GM12878 (cell line): ENCODE results near the gene LY6G5B. TPM values are rescaled to one million over a fixed set of nuclear protein-coding genes. Genes with fewer than 3 reads are reported as not detected.
A peak's percentile ranks its signal among the peaks of the same experiment; 100 is the strongest.

ENCODE experiments used
- ATF3 ChIP-seq: IDR thresholded peaks from 2 replicates; pipeline ENCODE4 v1.6.1; 2011; ENCODE audit warnings: low read depth, mild to moderate bottlenecking, low read length, moderate library complexity, borderline replicate concordance; ENCODE audit errors: extremely low read depth
- BACH1 ChIP-seq: fragments of 450-650 bp; IDR thresholded peaks from 2 replicates; pipeline ENCODE4 v1.6.1; 2017; ENCODE audit warnings: mild to moderate bottlenecking, borderline replicate concordance
- BRCA1 ChIP-seq: IDR thresholded peaks from 2 replicates; pipeline ENCODE4 v1.6.1; 2011; ENCODE audit warnings: low read depth, low read length, improper control_type of control experiment
- CREB1 ChIP-seq: IDR thresholded peaks from 2 replicates; pipeline ENCODE4 v1.6.1; 2012; ENCODE audit warnings: low read depth, mild to moderate bottlenecking, inconsistent platforms
- CUX1 ChIP-seq: IDR thresholded peaks from 2 replicates; pipeline ENCODE4 v1.6.1; 2012; ENCODE audit warnings: improper control_type of control experiment, low read depth, low read length; ENCODE audit not compliant: insufficient replicate concordance
- E2F8 ChIP-seq: fragments of 450-650 bp; IDR thresholded peaks from 2 replicates; pipeline ENCODE4 v1.6.1; 2018; ENCODE audit warnings: mild to moderate bottlenecking, low read depth, moderate library complexity; ENCODE audit not compliant: partially characterized antibody
- ELK1 ChIP-seq: IDR thresholded peaks from 2 replicates; pipeline ENCODE4 v1.6.1; 2012; ENCODE audit warnings: low read depth, low read length, improper control_type of control experiment
- EP300 ChIP-seq, 2 experiments: fragments of 150-350 bp in 1 of 2; IDR thresholded peaks; 2 replicates each; pipeline ENCODE4 v1.6.1; 2011 to 2012; ENCODE audit warnings: low read depth in 2 of 2, low read length in 2 of 2, borderline replicate concordance in 1 of 2, improper control_type of control experiment in 1 of 2, inconsistent platforms in 1 of 2; ENCODE audit not compliant: control insufficient read depth in 1 of 2
- ESRRA ChIP-seq: IDR thresholded peaks from 2 replicates; pipeline ENCODE4 v1.6.1; 2012; ENCODE audit warnings: mild to moderate bottlenecking, low read length, improper control_type of control experiment
- FOXK2 ChIP-seq: fragments of 450-650 bp; IDR thresholded peaks from 2 replicates; pipeline ENCODE4 v1.6.1; 2017; ENCODE audit warnings: mild to moderate bottlenecking, moderate library complexity
- JUNB ChIP-seq: IDR thresholded peaks from 2 replicates; pipeline ENCODE4 v1.6.1; 2016; ENCODE audit warnings: antibody characterized with exemption, mild to moderate bottlenecking
- KAT2A ChIP-seq: conservative IDR thresholded peaks from 2 replicates; pipeline ENCODE4 v1.6.1; 2011; ENCODE audit warnings: low read depth, low read length; ENCODE audit not compliant: control insufficient read depth
- MXI1 ChIP-seq: fragments of 150-350 bp; IDR thresholded peaks from 2 replicates; pipeline ENCODE4 v1.6.1; 2011; ENCODE audit warnings: low read depth, mild to moderate bottlenecking, inconsistent platforms, low read length, improper control_type of control experiment
- POLR2A ChIP-seq: IDR thresholded peaks from 2 replicates; pipeline ENCODE4 v1.6.1; 2011; ENCODE audit warnings: low read depth, mild to moderate bottlenecking, low read length
- RCOR1 ChIP-seq: conservative IDR thresholded peaks from 2 replicates; pipeline ENCODE4 v1.6.1; 2012; ENCODE audit warnings: low read depth, low read length, improper control_type of control experiment
- SMAD1 ChIP-seq: fragments of 450-650 bp; IDR thresholded peaks from 2 replicates; pipeline ENCODE4 v1.6.1; 2018; ENCODE audit warnings: mild to moderate bottlenecking, low read depth; ENCODE audit not compliant: partially characterized antibody
- TARDBP ChIP-seq: IDR thresholded peaks from 2 replicates; pipeline ENCODE4 v1.6.1; 2016; ENCODE audit warnings: borderline replicate concordance
- USF1 ChIP-seq: IDR thresholded peaks from 2 replicates; pipeline ENCODE4 v1.6.1; 2011; ENCODE audit warnings: borderline replicate concordance, low read depth, mild to moderate bottlenecking, moderate library complexity, mixed read lengths, low read length; ENCODE audit not compliant: insufficient read depth; ENCODE audit errors: extremely low read length
- ZNF384 ChIP-seq: IDR thresholded peaks from 2 replicates; pipeline ENCODE4 v1.6.1; 2012; ENCODE audit warnings: low read depth, mild to moderate bottlenecking, low read length, improper control_type of control experiment, borderline replicate concordance
- polyA plus RNA-seq, 11 experiments: library from polyadenylated mRNA; depleted of rRNA in 4 of 11; unstranded in 6 of 11; stranded (reverse) in 5 of 11; fragments of >200 nt; fragmentation: Nextera tagmentation in 4 of 11; fragmentation: Illumina TruSeq in 1 of 11; extraction: Ambion mirVana in 4 of 11; extraction: Trizol in 1 of 11; gene quantifications; 1 replicate in 1 of 11; 2 replicates in 10 of 11; pipeline versions ENCODE4 v1.2.1 to v1.2.3, GENCODE V29; 2011 to 2016; ENCODE audit warnings: inconsistent platforms in 2 of 11, missing spikeins in 2 of 11, low read depth in 1 of 11
- total RNA-seq, 4 experiments: library from RNA; depleted of rRNA in 3 of 4; stranded (reverse); fragments of >200 nt in 3 of 4; fragmentation: Illumina TruSeq in 1 of 4; extraction: Trizol in 1 of 4; gene quantifications; 2 replicates each; pipeline versions ENCODE4 v1.2.1 to v1.2.3, GENCODE V29; 2013 to 2021

Gene LY6G5B
- total and polyA plus RNA-seq, 10 of the 15 experiments (the other 5 are each of a cell fraction or from before 2014, with no cell fraction given), result 3.2 to 16.5 (median 7.5) TPM

GRCh38 chr6:31665501-31666336 is 4.1 kb upstream of the LY6G5B start, which contains the start of gene CSNK2B (continued):
- peak; percentile 76 for TF ChIP-seq E2F8
- no peak for TF ChIP-seq SMAD1
- TF ChIP-seq CUX1, result no peak
- no peak for TF ChIP-seq ESRRA
- TF ChIP-seq CREB1, result peak; percentile 91
- no peak for TF ChIP-seq ZNF384
- TF ChIP-seq EP300 (IDR thresholded peaks at IDR 0.05; ENCODE audit: borderline replicate concordance in 1 of 2, control insufficient read depth in 1 of 2, low read depth in 2 of 2, low read length in 2 of 2), result no peak
- no peak for TF ChIP-seq JUNB
- no peak; the same call in 1 of the 2 replicates for TF ChIP-seq BACH1
- TF ChIP-seq ELK1, result peak; percentile 78
- no peak for TF ChIP-seq BRCA1
- no peak for TF ChIP-seq KAT2A
- peak; percentile 37 for TF ChIP-seq MXI1
- peak; percentile 38 for TF ChIP-seq USF1
- peak; percentile 54; the same call in 1 of the 2 replicates for TF ChIP-seq ATF3
- peak; percentile 17; the same call in 1 of the 2 replicates for TF ChIP-seq TARDBP
- TF ChIP-seq FOXK2, result no peak
- peak; percentile 93 for TF ChIP-seq POLR2A
- no peak for TF ChIP-seq RCOR1
